CD8-positive, alpha-beta memory T cell (primary cell): ENCODE data around the gene LCN9. TPM values are rescaled to one million over a fixed set of nuclear protein-coding genes. Genes with fewer than 3 reads are reported as not detected.
"Not testable (repeated sequence)": the region's sequence is repeated elsewhere in the genome, so short reads cannot be mapped to it uniquely, and the experiment has no call there.

Source experiments
- CTCF ChIA-PET: fragments of 350-600 bp; sonication (Branson Sonifier 250); formaldehyde crosslinking; loops from one replicate; lab custom pipeline; 2021; ENCODE audit warnings: antibody characterized with exemption; lab: Charles Lee
- POLR2A ChIA-PET: fragments of 350-600 bp; sonication (Branson Sonifier 250); formaldehyde crosslinking; loops from one replicate; lab custom pipeline; 2021; ENCODE audit warnings: antibody characterized with exemption; lab: Charles Lee
- DNase-seq, 5 donors: peaks; one replicate each; pipeline versions ENCODE4 v3.0.0 to v3.0.0-alpha.2; 2020 to 2022; ENCODE audit warnings: mixed read lengths in 1 of 5
- H3K27ac ChIP-seq: one replicate; pipeline ENCODE4 v1.7.0; 2013; ENCODE audit warnings: low read depth, mild to moderate bottlenecking, low read length, moderate library complexity
- H3K27me3 ChIP-seq: 2 replicates; pipeline ENCODE4 v1.7.0; 2013; ENCODE audit warnings: low read length, mild to moderate bottlenecking; ENCODE audit not compliant: insufficient read depth, poor library complexity, severe bottlenecking
- H3K36me3 ChIP-seq: 2 replicates; pipeline ENCODE4 v1.7.0; 2013; ENCODE audit warnings: mild to moderate bottlenecking, low read length, moderate library complexity; ENCODE audit not compliant: insufficient read depth
- H3K4me1 ChIP-seq: 2 replicates; pipeline ENCODE4 v1.7.0; 2013; ENCODE audit warnings: mild to moderate bottlenecking, low read length, moderate library complexity; ENCODE audit not compliant: insufficient read depth
- H3K4me3 ChIP-seq: 2 replicates; pipeline ENCODE4 v1.7.0; 2013; ENCODE audit warnings: mild to moderate bottlenecking, low read length
- H3K9me3 ChIP-seq: 2 replicates; pipeline ENCODE4 v1.7.0; 2013; ENCODE audit warnings: mild to moderate bottlenecking, low read length
- H3K27ac Mint-ChIP-seq, 8 donors: one replicate each; pipeline ENCODE4 v1.8.0; 2020 to 2021; ENCODE audit warnings: mixed read lengths in 8 of 8, mild to moderate bottlenecking in 6 of 8, inconsistent platforms in 3 of 8, moderate library complexity in 3 of 8
- H3K27me3 Mint-ChIP-seq, 2 donors: one replicate each; pipeline ENCODE4 v1.8.0; 2020 to 2021; ENCODE audit warnings: mixed read lengths in 2 of 2, mild to moderate bottlenecking in 1 of 2, moderate library complexity in 1 of 2
- H3K36me3 Mint-ChIP-seq, 3 donors: one replicate each; pipeline ENCODE4 v1.8.0; 2020 to 2021; ENCODE audit warnings: mixed read lengths in 3 of 3, inconsistent platforms in 1 of 3, mild to moderate bottlenecking in 1 of 3
- H3K4me1 Mint-ChIP-seq, 3 donors: one replicate each; pipeline ENCODE4 v1.8.0; 2020 to 2021; ENCODE audit warnings: mixed read lengths in 3 of 3, inconsistent platforms in 1 of 3, mild to moderate bottlenecking in 1 of 3
- H3K4me3 Mint-ChIP-seq, 7 donors: one replicate each; pipeline ENCODE4 v1.8.0; 2020 to 2021; ENCODE audit warnings: mixed read lengths in 7 of 7, mild to moderate bottlenecking in 6 of 7, moderate library complexity in 4 of 7, inconsistent platforms in 2 of 7
- H3K9me3 Mint-ChIP-seq, 5 donors: one replicate each; pipeline ENCODE4 v1.8.0; 2020 to 2022; ENCODE audit warnings: mixed read lengths in 5 of 5, mild to moderate bottlenecking in 3 of 5, moderate library complexity in 2 of 5, inconsistent platforms in 1 of 5
- polyA plus RNA-seq: library from polyadenylated mRNA; unstranded; fragments of 300-500 nt; fragmentation: Illumina TruSeq; gene quantifications from one replicate; pipeline ENCODE4 v1.2.3, GENCODE V29; 2021
- total RNA-seq, 2 experiments: library from RNA; stranded (reverse); gene quantifications; one replicate each; pipeline ENCODE4 v1.2.3, GENCODE V29; 2021

The LCN9 gene
- total and polyA plus RNA-seq, 3 experiments from 2014 or later = not detected

GRCh38 chr9:135671591-135672041 is 8.5 kb downstream of the LCN9 start:
- Histone ChIP-seq H3K27ac (no peak overlapping the region), H3K27me3 (no peaks in the 10 kb centered on the region), H3K9me3 (no peaks in the 10 kb centered on the region), H3K36me3 (no peaks in the 10 kb centered on the region), H3K4me3 (no peak overlapping the region), H3K4me1 (no peaks in the 10 kb centered on the region)
- Mint-ChIP-seq H3K27me3 (peaks cover 4 to 7% of the 10 kb centered on the region in 2 donors), H3K9me3 (peaks cover 0 to 2% (median 0%) of the 10 kb centered on the region in 5 donors), H3K4me1 (no peaks in the 10 kb centered on the region), H3K27ac (no peak overlapping the region), H3K4me3 (no peak overlapping the region), H3K36me3 (no peaks in the 10 kb centered on the region)
- ChIA-PET POLR2A (no interaction called here), CTCF (no interaction called here)
- DNase-seq = peak in 1 of 5 donors; percentile 33

- DNase-seq, H3K27me3 Mint-ChIP-seq, CTCF ChIA-PET, H3K27ac ChIP-seq, H3K27me3 ChIP-seq, POLR2A ChIA-PET, H3K27ac Mint-ChIP-seq, H3K9me3 ChIP-seq, H3K9me3 Mint-ChIP-seq, H3K4me1 ChIP-seq, H3K4me3 Mint-ChIP-seq, H3K4me1 Mint-ChIP-seq, H3K36me3 ChIP-seq, H3K4me3 ChIP-seq, H3K36me3 Mint-ChIP-seq: not testable (repeated sequence)
Measured at GRCh38 chr9:135672786-135673185, 9.7 kb downstream of the LCN9 start.

DNA sequence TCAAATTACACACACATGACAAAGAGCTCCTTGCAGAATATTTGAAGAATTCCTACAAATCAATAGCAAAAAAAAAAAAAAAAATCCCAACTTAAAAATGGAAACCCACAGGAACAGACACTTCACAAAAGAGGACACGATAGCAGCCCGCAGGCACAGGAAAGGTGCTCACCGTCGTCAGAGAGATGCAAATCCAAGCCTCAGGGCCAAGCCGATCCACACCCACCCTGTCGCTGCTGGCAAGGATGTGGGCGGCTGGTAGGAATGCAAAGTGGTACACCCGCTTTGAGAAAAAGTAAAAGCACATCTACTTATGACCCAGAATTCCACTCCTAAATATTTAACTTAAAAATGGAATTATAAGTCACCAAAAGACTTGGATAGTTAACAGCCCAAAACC is 10.8 kb downstream of the LCN9 start:
- Mint-ChIP-seq H3K27ac (peak overlapping the region in 1 of 8 donors; percentile 62), H3K36me3 (no peaks in the 10 kb centered on the region), H3K9me3 (no peaks in the 10 kb centered on the region), H3K27me3 (peaks cover 4% of the 10 kb centered on the region in 2 donors), H3K4me1 (no peaks in the 10 kb centered on the region), H3K4me3 (no peak overlapping the region)
- no peaks in the 10 kb centered on the region for H3K4me1 ChIP-seq
- H3K27ac ChIP-seq = no peak overlapping the region
- no peaks in the 10 kb centered on the region for H3K27me3 ChIP-seq
- ChIA-PET CTCF (no interaction called here), POLR2A (no interaction called here)
- DNase-seq = no peak
- H3K9me3 ChIP-seq = no peaks in the 10 kb centered on the region
- H3K4me3 ChIP-seq = no peak overlapping the region
- no peaks in the 10 kb centered on the region for H3K36me3 ChIP-seq

- no peaks in the 10 kb centered on the region for H3K4me1 Mint-ChIP-seq
- no peaks in the 10 kb centered on the region for H3K9me3 Mint-ChIP-seq
- no peak overlapping the region for H3K27ac Mint-ChIP-seq
- peaks cover 4% of the 10 kb centered on the region in 2 donors for H3K27me3 Mint-ChIP-seq
- H3K36me3 Mint-ChIP-seq = no peaks in the 10 kb centered on the region
- ChIA-PET CTCF (no interaction called here), POLR2A (no interaction called here)
- H3K36me3 ChIP-seq = no peaks in the 10 kb centered on the region
- H3K4me1 ChIP-seq = no peaks in the 10 kb centered on the region
- no peaks in the 10 kb centered on the region for H3K9me3 ChIP-seq
- H3K27me3 ChIP-seq = no peaks in the 10 kb centered on the region
- H3K27ac ChIP-seq = no peak overlapping the region
- DNase-seq = no peak
- no peak overlapping the region for H3K4me3 ChIP-seq
- no peak overlapping the region for H3K4me3 Mint-ChIP-seq
Measured at GRCh38 chr9:135674977-135675376, 11.9 kb downstream of the LCN9 start.

DNA sequence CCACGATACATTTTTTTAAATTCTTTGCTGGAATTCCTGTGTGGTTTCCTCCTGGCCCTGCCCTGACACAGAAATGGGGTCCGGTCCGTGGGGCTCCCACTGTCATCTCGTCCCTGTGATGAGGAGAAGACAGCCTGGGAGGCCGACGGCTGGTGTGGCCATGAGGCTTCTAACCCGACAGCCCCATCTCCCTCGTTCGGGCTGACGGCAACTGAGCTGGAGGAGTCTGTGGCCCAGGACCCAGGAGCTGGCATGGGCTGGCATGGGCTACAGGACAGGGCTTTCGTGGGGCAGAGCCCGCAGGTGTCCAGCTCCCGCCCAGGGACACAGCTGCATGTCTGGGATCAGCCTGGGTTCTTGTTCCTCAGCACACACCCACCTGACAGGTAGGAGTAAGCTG is 13.8 kb downstream of the LCN9 start:
- Mint-ChIP-seq H3K9me3 (no peaks in the 10 kb centered on the region), H3K27ac (no peak overlapping the region), H3K36me3 (no peaks in the 10 kb centered on the region), H3K4me1 (no peaks in the 10 kb centered on the region), H3K27me3 (peaks cover 4% of the 10 kb centered on the region in 2 donors), H3K4me3 (no peak overlapping the region)
- no peak for DNase-seq
- Histone ChIP-seq H3K4me3 (no peak overlapping the region), H3K4me1 (no peaks in the 10 kb centered on the region), H3K27ac (no peak overlapping the region), H3K36me3 (no peaks in the 10 kb centered on the region), H3K27me3 (no peaks in the 10 kb centered on the region), H3K9me3 (no peaks in the 10 kb centered on the region)
- POLR2A ChIA-PET = no interaction called here
- CTCF ChIA-PET = no interaction called here

GRCh38 chr9:135677641-135678168 is 14.6 kb downstream of the LCN9 start:
- Mint-ChIP-seq H3K4me1 (no peaks in the 10 kb centered on the region), H3K9me3 (no peaks in the 10 kb centered on the region), H3K27me3 (peaks cover 0 to 4% of the 10 kb centered on the region in 2 donors), H3K4me3 (no peak overlapping the region), H3K27ac (no peak overlapping the region), H3K36me3 (no peaks in the 10 kb centered on the region)
- H3K27ac ChIP-seq = no peak overlapping the region
- H3K27me3 ChIP-seq = no peaks in the 10 kb centered on the region
- no peaks in the 10 kb centered on the region for H3K9me3 ChIP-seq
- no peaks in the 10 kb centered on the region for H3K4me1 ChIP-seq
- H3K36me3 ChIP-seq = no peaks in the 10 kb centered on the region
- no peak overlapping the region for H3K4me3 ChIP-seq
- CTCF ChIA-PET = no interaction called here
- POLR2A ChIA-PET = no interaction called here
- DNase-seq = no peak

DNA sequence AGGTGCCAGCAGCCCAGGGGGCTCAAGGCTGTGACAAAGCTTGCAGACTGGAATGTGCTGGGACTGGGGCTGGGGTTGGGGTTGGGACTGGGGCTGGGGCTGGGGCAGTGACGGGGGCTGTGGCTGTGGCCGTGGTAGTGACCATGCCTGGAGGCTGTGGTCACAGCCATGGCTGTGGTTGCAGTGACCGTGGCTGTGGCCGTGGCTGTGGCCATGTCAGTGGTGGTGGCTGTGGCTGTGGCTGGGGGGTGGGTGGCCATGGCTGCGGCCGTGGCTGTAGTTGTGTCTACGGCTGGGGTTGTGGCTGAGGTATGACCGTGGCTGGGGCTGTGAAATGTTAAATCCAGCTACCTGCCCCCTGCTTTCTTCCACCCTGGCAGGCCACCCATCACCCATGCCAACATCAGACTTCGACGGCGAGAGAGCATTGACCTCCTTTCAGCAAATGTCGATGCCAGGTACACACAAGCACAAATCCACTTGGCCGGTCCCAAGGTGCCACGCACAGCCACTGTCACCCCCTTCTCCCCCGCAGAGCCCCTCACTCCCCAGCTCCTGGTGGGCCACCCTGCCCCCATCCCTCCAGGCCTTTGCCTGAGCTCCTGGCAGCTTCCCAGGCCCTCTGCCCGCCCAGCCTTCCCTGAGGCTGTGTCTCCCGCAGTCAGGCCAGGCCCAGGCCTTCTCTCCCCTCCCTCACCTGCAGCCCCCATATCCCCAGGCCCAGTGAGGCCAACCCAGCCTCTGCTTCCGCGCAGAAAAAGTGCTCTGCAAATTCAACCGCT is 15.3 kb downstream of the LCN9 start:
- Mint-ChIP-seq H3K27me3 (peaks cover 3 to 4% of the 10 kb centered on the region in 2 donors), H3K36me3 (no peaks in the 10 kb centered on the region), H3K27ac (no peak overlapping the region), H3K4me1 (no peaks in the 10 kb centered on the region), H3K4me3 (no peak overlapping the region), H3K9me3 (no peaks in the 10 kb centered on the region)
- POLR2A ChIA-PET = no interaction called here
- CTCF ChIA-PET = no interaction called here
- Histone ChIP-seq H3K27ac (no peak overlapping the region), H3K36me3 (no peaks in the 10 kb centered on the region), H3K9me3 (no peaks in the 10 kb centered on the region), H3K4me1 (no peaks in the 10 kb centered on the region), H3K27me3 (no peaks in the 10 kb centered on the region), H3K4me3 (no peak overlapping the region)
- DNase-seq = no peak

DNA sequence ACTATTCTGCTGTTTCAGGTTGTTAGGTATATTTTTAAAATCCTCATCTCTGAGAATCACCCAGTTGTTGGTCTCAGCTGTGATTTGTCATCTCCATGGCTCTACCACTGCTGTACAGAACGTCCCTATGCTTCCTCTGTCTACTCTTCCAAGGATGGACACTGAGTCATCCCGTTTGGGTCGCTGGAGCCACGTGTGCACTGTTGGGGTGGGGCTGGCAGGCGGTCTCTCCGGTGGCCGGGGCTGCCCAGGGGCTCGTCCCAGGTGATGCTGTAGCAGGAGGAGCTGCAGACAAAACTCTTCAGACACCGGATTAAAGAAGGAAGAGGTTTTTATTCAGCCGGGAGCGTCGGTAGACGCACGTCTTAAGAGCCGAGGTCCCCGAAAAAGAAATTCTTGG is 16.9 kb downstream of the LCN9 start:
- ChIA-PET CTCF (no interaction called here), POLR2A (no interaction called here)
- DNase-seq = no peak
- Mint-ChIP-seq H3K27ac (no peak overlapping the region), H3K36me3 (no peaks in the 10 kb centered on the region), H3K4me3 (no peak overlapping the region), H3K4me1 (no peaks in the 10 kb centered on the region), H3K27me3 (peaks cover 3 to 4% of the 10 kb centered on the region in 2 donors), H3K9me3 (no peaks in the 10 kb centered on the region)
- Histone ChIP-seq H3K4me3 (no peak overlapping the region), H3K27me3 (peaks cover 3% of the 10 kb centered on the region), H3K4me1 (no peaks in the 10 kb centered on the region), H3K36me3 (no peaks in the 10 kb centered on the region), H3K27ac (no peak overlapping the region), H3K9me3 (no peaks in the 10 kb centered on the region)
